HG03469 (cell line): ENCODE results near the gene MOB4.
"Not testable (repeated sequence)": the region's sequence is repeated elsewhere in the genome, so short reads cannot be mapped to it uniquely, and the experiment has no call there.

Experiments
- ATAC-seq: cut with Tn5 transposase; IDR thresholded peaks from one replicate; pipeline ENCODE4 v1.9.1; 2021; ENCODE audit warnings: mild to moderate bottlenecking, moderate library complexity, moderate number of reproducible peaks; ENCODE audit not compliant: unreplicated experiment

The MOB4 gene

DNA sequence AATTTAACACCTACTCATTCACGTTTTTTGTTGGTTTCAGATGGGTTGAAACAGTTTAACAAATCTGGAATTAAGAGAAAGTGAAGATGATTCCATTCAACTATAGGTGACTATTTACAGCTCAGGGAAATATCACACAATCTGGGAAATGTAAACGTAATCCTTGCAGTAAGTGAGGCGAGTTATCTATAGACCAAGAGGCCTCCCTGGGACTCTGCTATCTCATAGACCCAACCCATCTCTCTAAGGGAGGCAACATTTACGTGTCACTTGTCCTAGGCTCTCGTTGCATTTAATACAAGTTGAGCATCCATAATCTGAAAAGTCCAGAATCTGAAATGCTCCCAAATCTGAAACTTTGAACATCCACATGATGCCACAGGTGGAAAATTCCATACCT is 2.0 kb upstream of the MOB4 start:
- no peak for ATAC-seq

DNA sequence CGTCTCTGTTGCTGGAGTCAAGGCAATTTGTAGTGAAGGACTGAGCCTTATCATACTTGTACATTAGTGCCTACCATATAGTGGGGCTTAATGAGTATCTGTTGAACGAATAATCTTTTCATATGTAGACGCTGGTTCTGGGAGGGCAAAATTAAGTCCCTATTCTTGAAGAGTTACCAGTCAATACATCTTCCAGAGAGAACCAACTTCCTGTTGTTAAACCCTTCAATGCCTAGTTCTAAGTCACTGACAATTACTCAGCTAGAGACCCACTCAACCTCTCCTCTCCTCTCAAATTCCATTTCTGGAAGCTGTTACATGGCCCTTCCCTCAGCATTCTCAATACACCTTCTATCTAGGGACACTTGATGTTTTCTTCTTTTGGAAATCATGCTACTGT is 1.1 kb upstream of the MOB4 start:
- ATAC-seq: no peak

- ATAC-seq: no peak
Observed at GRCh38 chr2:197515315-197515738, 539 bp upstream of the MOB4 start.

- ATAC-seq: no peak
Observed at GRCh38 chr2:197516393-197516761, 511 bp downstream of the MOB4 start.

DNA sequence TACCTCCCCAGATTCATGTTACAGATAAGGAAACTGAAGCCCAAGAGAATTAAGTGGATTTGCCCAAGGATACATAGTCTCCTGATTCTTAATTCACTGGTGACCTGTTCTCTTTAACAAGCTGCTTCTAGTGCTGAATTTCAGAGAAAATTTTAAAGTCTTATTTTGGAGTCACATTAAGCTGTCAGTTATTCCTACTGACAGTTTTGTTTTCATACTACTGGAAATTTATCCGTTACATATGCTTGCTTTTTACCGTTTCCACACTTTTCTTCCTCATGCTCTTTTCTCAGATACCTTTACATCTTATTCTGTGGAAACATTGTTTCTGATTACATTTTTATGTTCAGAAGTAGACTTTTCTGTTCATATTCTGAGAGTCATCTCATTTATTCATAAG is 1.3 kb downstream of the MOB4 start:
- ATAC-seq: no peak

DNA sequence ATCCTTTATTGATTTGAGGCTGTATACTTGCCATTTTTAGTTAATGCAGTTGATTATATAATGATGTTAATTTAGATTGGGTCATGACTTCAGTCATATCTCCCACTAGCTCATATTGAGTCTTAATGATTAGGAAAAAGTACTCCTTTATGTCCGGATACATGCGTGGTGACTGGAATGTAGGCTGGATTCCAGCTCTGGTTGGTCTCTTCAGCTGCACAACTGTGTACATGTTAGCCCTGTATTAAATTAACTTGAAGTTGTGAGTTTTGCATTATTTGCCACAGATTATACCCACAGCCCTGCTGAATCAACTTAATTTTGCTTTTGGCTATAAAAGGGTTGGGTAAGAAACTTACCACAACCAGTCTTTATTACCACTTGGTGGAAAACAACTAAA is 22.5 kb downstream of the MOB4 start:
- ATAC-seq: no peak

DNA sequence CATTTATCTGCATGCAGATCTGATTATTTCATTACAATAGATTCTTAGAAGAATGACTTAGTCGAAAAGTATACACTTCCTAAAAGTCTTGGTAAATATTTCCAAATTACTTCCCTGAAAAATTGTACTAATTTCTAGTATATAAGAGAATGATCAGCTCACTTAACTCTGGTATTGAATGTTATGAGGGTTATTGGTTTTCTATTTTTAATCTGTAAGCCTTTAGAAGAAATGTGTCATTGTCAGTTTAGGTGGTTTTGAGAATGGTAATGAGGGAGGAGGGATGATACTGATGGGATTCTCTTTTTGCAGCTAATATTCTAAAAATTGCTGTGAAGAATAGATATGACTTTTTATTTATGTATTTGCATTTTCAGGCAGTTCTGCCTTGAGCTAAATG is 23.9 kb downstream of the MOB4 start:
- no peak for ATAC-seq

- no peak for ATAC-seq
Observed at GRCh38 chr2:197543206-197543605, 27.3 kb downstream of the MOB4 start.

DNA sequence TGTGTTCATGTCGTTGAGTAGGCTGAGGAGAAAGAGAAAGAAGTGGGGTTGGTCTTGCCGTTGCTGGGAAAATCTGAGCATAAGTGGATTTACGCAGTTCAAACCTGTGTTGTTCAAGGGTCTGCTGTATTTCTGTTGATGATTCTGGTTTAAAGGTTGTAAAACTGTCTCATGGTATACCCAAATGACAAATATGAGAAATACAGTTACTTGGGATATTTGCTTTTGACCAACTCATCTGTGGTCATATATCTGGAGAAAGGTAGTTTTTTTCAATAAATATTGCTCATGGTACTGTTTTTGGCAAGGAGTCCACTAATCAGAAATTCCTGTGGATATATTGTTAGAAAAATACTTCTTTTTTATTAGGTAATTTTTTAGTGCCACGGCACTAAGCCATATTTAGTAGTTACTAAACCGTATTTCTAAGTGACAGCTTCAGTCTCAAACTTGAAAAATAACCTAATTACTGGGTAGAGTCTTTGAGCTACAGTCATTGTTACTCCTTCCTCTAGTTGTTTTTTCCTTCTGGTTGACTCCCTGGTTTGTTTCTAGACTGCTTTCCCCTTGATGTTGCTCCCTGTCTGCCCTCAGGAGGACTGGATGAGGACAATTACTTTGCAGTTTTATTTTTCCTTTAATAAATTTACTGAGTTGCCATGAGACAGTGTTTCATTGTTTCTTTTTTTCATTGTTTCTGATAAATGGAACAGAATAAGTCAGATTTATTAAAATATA is 31.5 kb downstream of the MOB4 start:
- ATAC-seq: no peak

DNA sequence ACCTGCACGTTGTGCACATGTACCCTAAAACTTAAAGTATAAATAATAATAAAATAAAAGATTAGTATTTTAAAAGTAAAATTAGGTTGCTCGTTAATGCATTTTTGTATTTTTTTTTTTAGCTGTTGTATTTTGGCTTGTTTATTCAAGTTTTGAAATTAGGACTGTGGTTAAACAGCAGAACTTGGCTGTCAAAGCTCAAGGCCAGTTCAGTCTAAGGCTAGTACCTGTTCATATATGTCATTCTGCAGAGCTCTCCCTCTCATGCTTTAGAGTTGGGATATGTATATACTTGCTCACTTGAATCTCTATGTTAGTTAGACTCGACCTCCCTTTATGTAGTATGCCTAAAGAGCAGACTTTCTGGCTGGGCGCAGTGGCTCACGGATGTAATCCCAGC is 32.7 kb downstream of the MOB4 start:
- no peak for ATAC-seq

DNA sequence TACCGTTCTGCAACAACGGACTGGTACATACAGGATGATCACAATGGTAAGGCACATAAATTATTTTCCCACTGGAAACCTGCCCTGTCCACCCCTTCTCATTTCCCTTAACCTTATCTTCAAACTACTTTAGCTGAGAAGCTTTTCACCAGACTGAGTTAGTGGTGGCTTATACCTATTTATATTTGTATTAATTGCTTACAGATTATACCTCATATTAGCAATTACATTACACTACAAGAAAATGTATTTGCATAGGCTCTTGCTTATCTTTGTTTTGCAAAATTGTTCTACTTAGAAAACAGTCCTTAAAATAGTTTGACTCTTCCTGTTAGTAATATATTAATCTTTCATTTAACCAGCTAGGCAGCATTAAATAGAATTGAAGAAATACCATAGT is 35.4 kb downstream of the MOB4 start:
- ATAC-seq: not testable (repeated sequence)

- ATAC-seq: no peak
Observed at GRCh38 chr2:197555467-197555866, 39.6 kb downstream of the MOB4 start.

- no peak for ATAC-seq
Observed at GRCh38 chr2:197556456-197556855, 40.6 kb downstream of the MOB4 start.

DNA sequence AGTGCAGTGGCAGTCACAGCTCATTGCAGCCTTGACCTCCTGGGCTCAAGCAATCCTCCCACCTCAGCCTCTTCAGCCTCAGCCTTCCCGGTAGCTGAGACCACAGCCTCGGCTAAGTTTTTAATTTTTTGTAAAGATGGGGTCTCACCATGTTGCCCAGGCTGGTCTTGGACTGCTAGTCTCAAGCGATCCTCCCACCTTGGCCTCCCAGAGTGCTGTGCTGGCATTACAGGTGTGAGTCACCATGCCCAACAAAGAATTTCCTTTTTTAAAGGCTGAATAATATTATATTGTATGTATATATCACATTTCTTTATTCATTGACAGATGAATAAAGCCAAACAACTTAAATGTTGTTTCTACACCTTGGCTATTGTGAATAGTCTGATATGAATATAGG is 42.5 kb downstream of the MOB4 start:
- no peak for ATAC-seq

- no peak for ATAC-seq
Observed at GRCh38 chr2:197559681-197560080, 43.8 kb downstream of the MOB4 start.

GRCh38 chr2:197560146-197560665 is 44.3 kb downstream of the MOB4 start:
- no peak for ATAC-seq

DNA sequence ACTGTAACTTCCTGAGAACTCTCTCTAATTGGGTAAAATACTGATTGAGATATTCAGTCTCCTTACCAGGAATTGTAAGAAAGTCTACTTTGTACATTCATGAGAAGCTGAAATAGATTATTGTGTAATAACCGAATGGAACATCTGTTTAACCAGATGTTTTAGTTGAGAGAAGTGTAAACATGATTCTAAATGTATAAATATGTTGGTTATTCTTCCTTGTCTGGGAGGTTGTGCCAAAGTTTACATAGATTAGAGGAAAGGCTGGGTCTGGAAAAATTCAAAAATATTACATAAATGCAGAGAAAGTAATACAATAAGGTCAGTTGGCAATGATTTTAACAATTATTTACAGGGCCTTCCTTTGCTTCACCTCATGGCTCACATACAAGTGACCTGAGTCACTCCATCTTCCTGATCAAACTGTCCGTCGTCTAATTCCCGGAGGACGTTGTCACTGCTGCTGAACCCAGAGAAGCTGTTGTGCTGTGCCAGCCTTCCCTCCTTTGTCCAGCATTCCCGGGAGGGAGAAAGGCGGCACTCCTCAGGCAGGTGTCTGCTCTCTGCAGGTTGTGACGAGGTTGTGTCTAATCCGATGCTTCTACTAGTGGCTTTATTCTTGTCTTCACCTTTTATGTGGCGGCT is 55.9 kb downstream of the MOB4 start:
- ATAC-seq: no peak

DNA sequence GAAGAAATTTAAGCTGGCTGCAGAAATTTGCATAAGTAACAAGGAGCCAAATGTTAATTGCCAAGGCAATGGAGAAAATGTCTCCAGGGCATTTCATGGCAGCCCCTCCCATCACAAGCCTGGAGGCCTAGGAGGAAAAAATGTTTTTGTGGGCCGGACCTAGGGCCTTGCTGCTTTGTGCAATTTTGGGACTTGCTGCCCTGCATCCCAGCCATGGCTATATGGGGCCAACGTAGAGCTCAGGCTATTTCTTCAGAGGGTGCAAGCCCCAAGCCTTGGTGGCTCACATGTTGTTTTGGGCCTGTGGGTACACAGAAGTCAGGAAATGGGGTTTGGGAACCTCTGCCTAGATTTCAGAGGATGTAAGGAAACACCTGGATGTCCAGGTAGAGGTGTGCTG is 57.7 kb downstream of the MOB4 start:
- no peak for ATAC-seq

GRCh38 chr2:197575987-197576386 is 60.1 kb downstream of the MOB4 start:
- no peak for ATAC-seq

GRCh38 chr2:197576631-197577030 is 60.8 kb downstream of the MOB4 start:
- ATAC-seq: no peak

- ATAC-seq: no peak
Observed at GRCh38 chr2:197577446-197577845, 61.6 kb downstream of the MOB4 start.

DNA sequence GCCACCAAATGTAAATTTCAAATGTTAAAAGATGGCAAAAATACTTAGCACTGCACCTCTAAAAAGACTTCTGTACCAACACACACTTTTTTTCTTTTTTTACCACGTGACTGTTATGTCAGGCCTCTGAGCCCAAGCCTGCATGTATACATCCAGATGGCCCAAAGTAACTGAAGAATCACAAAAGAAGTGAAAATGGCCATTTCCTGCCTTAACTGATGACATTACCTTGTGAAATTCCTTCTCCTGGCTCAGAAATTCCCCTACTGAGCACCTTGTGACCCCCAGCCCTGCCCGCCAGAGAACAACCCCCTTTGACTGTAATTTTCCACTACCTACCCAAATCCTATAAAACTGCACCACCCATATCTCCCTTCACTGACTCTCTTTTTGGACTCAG is 62.4 kb downstream of the MOB4 start:
- ATAC-seq: not testable (repeated sequence)
